H9 (cell line): ENCODE measurements around the gene ITPR1. TPM values are rescaled to one million over a fixed set of nuclear protein-coding genes. Genes with fewer than 3 reads are reported as not detected.

ENCODE experiments used
- DNase-seq: peaks from one replicate; pipeline ENCODE4 v3.0.0-alpha.2; 2017
- H2AFZ ChIP-seq: one replicate; pipeline ENCODE4 v1.6.1; 2013; ENCODE audit warnings: mild to moderate bottlenecking, low read length, control low read depth, moderate library complexity
- H2AK5ac ChIP-seq: 2 replicates; pipeline ENCODE4 v1.6.1; 2013; ENCODE audit warnings: low read length, control low read depth, mixed read lengths; ENCODE audit not compliant: insufficient read length
- H2BK120ac ChIP-seq: one replicate; pipeline ENCODE4 v1.6.1; 2013; ENCODE audit warnings: low read depth, mild to moderate bottlenecking, low read length, control low read depth, inconsistent platforms; ENCODE audit not compliant: poor library complexity, severe bottlenecking
- H2BK12ac ChIP-seq: 2 replicates; pipeline ENCODE4 v1.6.1; 2013; ENCODE audit warnings: low read length, control low read depth, mixed read lengths, low read depth; ENCODE audit not compliant: insufficient read length
- H2BK15ac ChIP-seq: 2 replicates; pipeline ENCODE4 v1.6.1; 2013; ENCODE audit warnings: low read depth, low read length, control low read depth
- H2BK20ac ChIP-seq: one replicate; pipeline ENCODE4 v1.6.1; 2013; ENCODE audit warnings: low read depth, mild to moderate bottlenecking, low read length, control low read depth, inconsistent platforms; ENCODE audit not compliant: poor library complexity, severe bottlenecking
- H2BK5ac ChIP-seq: 2 replicates; pipeline ENCODE4 v1.6.1; 2013; ENCODE audit warnings: low read length, control low read depth, mixed read lengths; ENCODE audit not compliant: insufficient read length
- H3K14ac ChIP-seq: 2 replicates; pipeline ENCODE4 v1.6.1; 2013; ENCODE audit warnings: low read length, control low read depth; ENCODE audit not compliant: insufficient read depth
- H3K18ac ChIP-seq: 2 replicates; pipeline ENCODE4 v1.6.1; 2013; ENCODE audit warnings: low read depth, mild to moderate bottlenecking, mixed read lengths, low read length, control low read depth; ENCODE audit not compliant: insufficient read length
- H3K23ac ChIP-seq: 2 replicates; pipeline ENCODE4 v1.6.1; 2013; ENCODE audit warnings: low read length, control low read depth, mixed read lengths, low read depth; ENCODE audit not compliant: insufficient read length
- H3K23me2 ChIP-seq: 2 replicates; pipeline ENCODE4 v1.6.1; 2013; ENCODE audit warnings: low read depth, mild to moderate bottlenecking, mixed read lengths, low read length, control low read depth; ENCODE audit not compliant: insufficient read length, poor library complexity, severe bottlenecking
- H3K27ac ChIP-seq: 2 replicates; pipeline ENCODE4 v1.5.1; 2013; ENCODE audit warnings: low read length, control low read depth, mixed read lengths, low read depth; ENCODE audit not compliant: insufficient read length
- H3K27me3 ChIP-seq: 2 replicates; pipeline ENCODE4 v1.6.1; 2013; ENCODE audit warnings: low read length, control low read depth, inconsistent platforms; ENCODE audit not compliant: insufficient read depth
- H3K4ac ChIP-seq: 2 replicates; pipeline ENCODE4 v1.6.1; 2013; ENCODE audit warnings: low read depth, mild to moderate bottlenecking, control low read depth, inconsistent platforms, low read length, moderate library complexity
- H3K4me1 ChIP-seq: 2 replicates; pipeline ENCODE4 v1.6.1; 2013; ENCODE audit warnings: low read length, control low read depth, inconsistent platforms; ENCODE audit not compliant: insufficient read depth
- H3K4me2 ChIP-seq: 2 replicates; pipeline ENCODE4 v1.6.1; 2013; ENCODE audit warnings: low read length, control low read depth, mixed read lengths; ENCODE audit not compliant: insufficient read length, insufficient read depth
- H3K56ac ChIP-seq: 2 replicates; pipeline ENCODE4 v1.6.1; 2013; ENCODE audit warnings: low read depth, mild to moderate bottlenecking, mixed read lengths, low read length, control low read depth; ENCODE audit not compliant: insufficient read length
- H3K79me1 ChIP-seq: 2 replicates; pipeline ENCODE4 v1.6.1; 2013; ENCODE audit warnings: low read depth, mild to moderate bottlenecking, moderate library complexity, low read length, control low read depth, inconsistent platforms; ENCODE audit not compliant: insufficient read depth, poor library complexity, severe bottlenecking
- H3K79me2 ChIP-seq: 2 replicates; pipeline ENCODE4 v1.6.1; 2013; ENCODE audit warnings: low read length, control low read depth, inconsistent platforms; ENCODE audit not compliant: insufficient read depth
- H3K9ac ChIP-seq: 2 replicates; pipeline ENCODE4 v1.6.1; 2013; ENCODE audit warnings: low read length, control low read depth, mixed read lengths; ENCODE audit not compliant: insufficient read length; ENCODE audit errors: extremely low read depth
- H3K9me3 ChIP-seq: one replicate; pipeline ENCODE4 v1.6.1; 2013; ENCODE audit warnings: low read depth, low read length, inconsistent platforms; ENCODE audit not compliant: control insufficient read depth
- H3T11ph ChIP-seq: one replicate; pipeline ENCODE4 v1.6.1; 2013; ENCODE audit warnings: mild to moderate bottlenecking, low read length, control low read depth, inconsistent platforms
- H4K20me1 ChIP-seq: one replicate; pipeline ENCODE4 v1.6.1; 2013; ENCODE audit not compliant: control insufficient read depth, insufficient read length, insufficient read depth
- H4K5ac ChIP-seq: 2 replicates; pipeline ENCODE4 v1.6.1; 2013; ENCODE audit warnings: low read depth, mild to moderate bottlenecking, mixed read lengths, low read length, control low read depth; ENCODE audit not compliant: insufficient read length
- H4K8ac ChIP-seq: replicated peaks from 2 replicates; pipeline ENCODE4 v1.6.1; 2013; ENCODE audit warnings: low read length, control low read depth, mixed read lengths, low read depth; ENCODE audit not compliant: insufficient read length
- H4K91ac ChIP-seq: 2 replicates; pipeline ENCODE4 v1.6.1; 2013; ENCODE audit warnings: low read depth, mild to moderate bottlenecking, moderate library complexity, mixed read lengths, low read length, control low read depth; ENCODE audit not compliant: insufficient read length
- H3K27ac Mint-ChIP-seq, 3 experiments: 2 replicates in 2 of 3; 3 replicates in 1 of 3; pipeline ENCODE4 v1.8.0; 2020 to 2021; ENCODE audit warnings: mixed read lengths in 3 of 3, mild to moderate bottlenecking in 1 of 3, moderate library complexity in 1 of 3
- H3K27me3 Mint-ChIP-seq: 2 replicates; pipeline ENCODE4 v1.8.0; 2021; ENCODE audit warnings: low read depth, mild to moderate bottlenecking, moderate library complexity, mixed read lengths
- H3K36me3 Mint-ChIP-seq, 3 experiments: 2 replicates in 2 of 3; 3 replicates in 1 of 3; pipeline ENCODE4 v1.8.0; 2020 to 2021; ENCODE audit warnings: low read depth in 3 of 3, mixed read lengths in 3 of 3; ENCODE audit not compliant: insufficient read depth in 1 of 3
- H3K4me1 Mint-ChIP-seq, 2 experiments: 2 replicates each; pipeline ENCODE4 v1.8.0; 2020; ENCODE audit warnings: mixed read lengths in 2 of 2
- H3K4me3 Mint-ChIP-seq, 2 experiments: 2 replicates in 1 of 2; 3 replicates in 1 of 2; pipeline ENCODE4 v1.8.0; 2020 to 2021; ENCODE audit warnings: mild to moderate bottlenecking in 2 of 2, mixed read lengths in 2 of 2, moderate library complexity in 1 of 2
- H3K9me3 Mint-ChIP-seq, 2 experiments: 2 replicates in 1 of 2; 3 replicates in 1 of 2; pipeline ENCODE4 v1.8.0; 2020; ENCODE audit warnings: mild to moderate bottlenecking in 2 of 2, mixed read lengths in 2 of 2, moderate library complexity in 1 of 2
- CTCF ChIP-seq: fragments of 200-600 bp; sonication (generic); conservative IDR thresholded peaks from 3 replicates; pipeline ENCODE4 v1.8.0; 2021; ENCODE audit warnings: antibody characterized with exemption, mild to moderate bottlenecking
- total RNA-seq: library from RNA; stranded (reverse); gene quantifications from 2 replicates; pipeline ENCODE4 v1.2.1, GENCODE V29; 2021

ITPR1 gene
- total RNA-seq, 1 experiment from 2014 or later: 4.2 TPM

DNA sequence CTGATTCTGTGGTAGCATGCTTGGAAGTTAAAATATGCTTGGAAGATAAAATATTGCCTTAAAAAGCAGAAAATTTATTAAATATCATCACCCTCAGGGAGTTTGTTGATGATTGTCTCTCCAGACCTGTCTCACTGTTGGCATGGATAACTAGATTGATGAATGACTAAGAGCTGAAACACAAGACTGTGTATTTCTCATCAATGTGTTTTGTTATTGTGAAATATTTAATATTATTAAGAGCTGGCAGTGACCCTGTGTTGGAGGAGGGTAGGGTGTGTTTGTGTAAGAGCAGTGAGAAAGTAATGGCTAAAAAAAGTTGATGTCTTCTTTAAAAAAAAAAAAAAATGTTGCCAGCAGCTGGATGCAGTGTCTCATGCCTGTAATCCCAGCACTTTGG, 82.2 kb downstream of the ITPR1 start:
- no peaks in the 10 kb centered on the region for H3K9me3 Mint-ChIP-seq
- H2BK20ac ChIP-seq: no peak overlapping the region
- no peaks in the 10 kb centered on the region for H4K20me1 ChIP-seq
- no peak overlapping the region for H2BK12ac ChIP-seq
- no peak overlapping the region for H2AK5ac ChIP-seq
- H3K27ac Mint-ChIP-seq: no peak overlapping the region
- no peak overlapping the region for H3K9ac ChIP-seq
- no peak overlapping the region for H3K14ac ChIP-seq
- no peak overlapping the region for H3K18ac ChIP-seq
- no peaks in the 10 kb centered on the region for H3K9me3 ChIP-seq
- H3K4me3 Mint-ChIP-seq: no peak overlapping the region
- TF ChIP-seq CTCF: no peak
- no peaks in the 10 kb centered on the region for H3K36me3 Mint-ChIP-seq
- no peak overlapping the region for H2BK5ac ChIP-seq
- H3K4me2 ChIP-seq: no peak overlapping the region
- no peak for DNase-seq
- H3K79me1 ChIP-seq: no peaks in the 10 kb centered on the region
- H2BK120ac ChIP-seq: no peak overlapping the region
- H3K56ac ChIP-seq: no peak overlapping the region
- no peak overlapping the region for H3K4ac ChIP-seq
- H3K4me1 Mint-ChIP-seq: peaks cover 2% of the 10 kb centered on the region in 2 experiments
- no peak overlapping the region for H3T11ph ChIP-seq
- no peaks in the 10 kb centered on the region for H3K27me3 Mint-ChIP-seq
- no peaks in the 10 kb centered on the region for H3K27me3 ChIP-seq
- no peak overlapping the region for H4K91ac ChIP-seq
- H4K5ac ChIP-seq: no peak overlapping the region
- no peak overlapping the region for H2BK15ac ChIP-seq
- H3K23me2 ChIP-seq: no peaks in the 10 kb centered on the region
- H2AFZ ChIP-seq: no peak overlapping the region
- no peak overlapping the region for H4K8ac ChIP-seq
- no peak overlapping the region for H3K27ac ChIP-seq
- no peaks in the 10 kb centered on the region for H3K4me1 ChIP-seq
- no peak overlapping the region for H3K23ac ChIP-seq
- H3K79me2 ChIP-seq: 0 out of 2 replicates have a peak, but pooled peaks cover 2% of the 10 kb centered on the region
